KMS-11 (cell line): Measurements from ENCODE around the gene PAX1.

ENCODE experiments used
- H2AFZ ChIP-seq: fragments of 200-600 bp; sonication (generic); 2 replicates; pipeline ENCODE4 v1.6.1; 2016; ENCODE audit warnings: antibody characterized with exemption, mixed run types, low read depth
- H3K27ac ChIP-seq: fragments of 200-600 bp; sonication (generic); 2 replicates; pipeline ENCODE4 v1.6.1; 2016; ENCODE audit warnings: mild to moderate bottlenecking, mixed run types
- H3K27me3 ChIP-seq: fragments of 200-600 bp; sonication (generic); 2 replicates; pipeline ENCODE4 v1.6.1; 2017; ENCODE audit warnings: mild to moderate bottlenecking, low read depth, mixed run types, moderate library complexity; ENCODE audit not compliant: insufficient read depth
- H3K36me3 ChIP-seq: fragments of 200-600 bp; sonication (generic); 2 replicates; pipeline ENCODE4 v1.6.1; 2017; ENCODE audit warnings: mild to moderate bottlenecking, mixed run types; ENCODE audit not compliant: insufficient read depth
- H3K4me1 ChIP-seq: fragments of 200-600 bp; sonication (generic); 2 replicates; pipeline ENCODE4 v1.6.1; 2016; ENCODE audit warnings: mild to moderate bottlenecking, low read depth, mixed run types; ENCODE audit not compliant: poor library complexity, severe bottlenecking
- H3K4me2 ChIP-seq: fragments of 200-600 bp; sonication (generic); 2 replicates; pipeline ENCODE4 v1.7.0; 2016; ENCODE audit warnings: mild to moderate bottlenecking, mixed run types
- H3K4me3 ChIP-seq: fragments of 200-600 bp; sonication (generic); IDR thresholded peaks from 2 replicates; pipeline ENCODE4 v1.6.1; 2017; ENCODE audit warnings: low read depth, low read length, mixed read lengths; ENCODE audit not compliant: insufficient read depth
- H3K79me2 ChIP-seq: fragments of 200-600 bp; sonication (generic); 2 replicates; pipeline ENCODE4 v1.6.1; 2016; ENCODE audit warnings: low read depth, mixed run types; ENCODE audit not compliant: insufficient read depth
- H3K9ac ChIP-seq: fragments of 200-600 bp; sonication (generic); 2 replicates; pipeline ENCODE4 v1.6.1; 2016; ENCODE audit warnings: mild to moderate bottlenecking, mixed run types
- H4K20me1 ChIP-seq: fragments of 200-600 bp; sonication (generic); 2 replicates; pipeline ENCODE4 v1.6.1; 2016; ENCODE audit warnings: mild to moderate bottlenecking, mixed run types; ENCODE audit not compliant: insufficient read depth
- CTCF ChIP-seq: fragments of 200-600 bp; sonication (generic); conservative IDR thresholded peaks from 2 replicates; pipeline ENCODE4 v1.6.1; 2017; ENCODE audit warnings: low read depth, mild to moderate bottlenecking, antibody characterized with exemption, low read length, moderate library complexity, mixed read lengths

The PAX1 gene

GRCh38 chr20:21699216-21699508, 6.3 kb upstream of the PAX1 start:
- Histone ChIP-seq H3K4me3 (no peak overlapping the region), H3K4me1 (no peaks in the 10 kb centered on the region), H3K4me2 (no peak overlapping the region), H2AFZ (no peak overlapping the region), H3K27ac (no peak overlapping the region), H3K27me3 (no peaks in the 10 kb centered on the region), H3K36me3 (no peaks in the 10 kb centered on the region), H3K9ac (no peak overlapping the region), H4K20me1 (no peaks in the 10 kb centered on the region), H3K79me2 (no peaks in the 10 kb centered on the region)
- TF ChIP-seq CTCF = no peak

- H3K79me2 ChIP-seq = no peaks in the 10 kb centered on the region
- TF ChIP-seq CTCF = no peak
- H3K36me3 ChIP-seq = no peaks in the 10 kb centered on the region
- H3K4me2 ChIP-seq = no peak overlapping the region
- H3K4me3 ChIP-seq = no peak overlapping the region
- no peaks in the 10 kb centered on the region for H4K20me1 ChIP-seq
- no peaks in the 10 kb centered on the region for H3K4me1 ChIP-seq
- H3K27ac ChIP-seq = no peak overlapping the region
- no peak overlapping the region for H2AFZ ChIP-seq
- H3K27me3 ChIP-seq = no peaks in the 10 kb centered on the region
- H3K9ac ChIP-seq = no peak overlapping the region
Observed at GRCh38 chr20:21701171-21701876, 4.1 kb upstream of the PAX1 start.

DNA sequence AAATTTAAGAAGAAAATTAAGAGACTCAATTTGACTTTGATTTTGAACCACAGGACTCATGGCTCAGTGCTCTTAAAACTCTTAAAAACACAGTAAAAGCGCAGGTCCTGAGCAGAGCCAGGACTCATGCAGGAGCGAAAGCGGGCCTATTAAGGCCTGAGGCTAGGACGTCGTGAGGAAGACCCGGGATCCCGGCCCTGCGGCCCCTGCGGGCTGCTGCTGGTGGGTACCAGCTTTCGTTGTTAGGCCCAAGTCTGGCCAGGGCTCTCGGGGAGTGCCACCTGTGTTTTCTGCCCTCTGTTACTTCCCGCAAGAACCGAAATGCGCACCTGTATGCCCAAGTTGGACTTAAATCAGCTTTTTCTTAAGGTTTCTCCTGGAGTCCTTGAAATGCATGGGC, 3.4 kb upstream of the PAX1 start:
- H3K4me3 ChIP-seq = no peak overlapping the region
- no peak overlapping the region for H2AFZ ChIP-seq
- no peaks in the 10 kb centered on the region for H3K4me1 ChIP-seq
- no peaks in the 10 kb centered on the region for H4K20me1 ChIP-seq
- H3K79me2 ChIP-seq = no peaks in the 10 kb centered on the region
- no peak for TF ChIP-seq CTCF
- H3K36me3 ChIP-seq = no peaks in the 10 kb centered on the region
- no peak overlapping the region for H3K27ac ChIP-seq
- H3K9ac ChIP-seq = no peak overlapping the region
- H3K27me3 ChIP-seq = no peaks in the 10 kb centered on the region
- no peak overlapping the region for H3K4me2 ChIP-seq

DNA sequence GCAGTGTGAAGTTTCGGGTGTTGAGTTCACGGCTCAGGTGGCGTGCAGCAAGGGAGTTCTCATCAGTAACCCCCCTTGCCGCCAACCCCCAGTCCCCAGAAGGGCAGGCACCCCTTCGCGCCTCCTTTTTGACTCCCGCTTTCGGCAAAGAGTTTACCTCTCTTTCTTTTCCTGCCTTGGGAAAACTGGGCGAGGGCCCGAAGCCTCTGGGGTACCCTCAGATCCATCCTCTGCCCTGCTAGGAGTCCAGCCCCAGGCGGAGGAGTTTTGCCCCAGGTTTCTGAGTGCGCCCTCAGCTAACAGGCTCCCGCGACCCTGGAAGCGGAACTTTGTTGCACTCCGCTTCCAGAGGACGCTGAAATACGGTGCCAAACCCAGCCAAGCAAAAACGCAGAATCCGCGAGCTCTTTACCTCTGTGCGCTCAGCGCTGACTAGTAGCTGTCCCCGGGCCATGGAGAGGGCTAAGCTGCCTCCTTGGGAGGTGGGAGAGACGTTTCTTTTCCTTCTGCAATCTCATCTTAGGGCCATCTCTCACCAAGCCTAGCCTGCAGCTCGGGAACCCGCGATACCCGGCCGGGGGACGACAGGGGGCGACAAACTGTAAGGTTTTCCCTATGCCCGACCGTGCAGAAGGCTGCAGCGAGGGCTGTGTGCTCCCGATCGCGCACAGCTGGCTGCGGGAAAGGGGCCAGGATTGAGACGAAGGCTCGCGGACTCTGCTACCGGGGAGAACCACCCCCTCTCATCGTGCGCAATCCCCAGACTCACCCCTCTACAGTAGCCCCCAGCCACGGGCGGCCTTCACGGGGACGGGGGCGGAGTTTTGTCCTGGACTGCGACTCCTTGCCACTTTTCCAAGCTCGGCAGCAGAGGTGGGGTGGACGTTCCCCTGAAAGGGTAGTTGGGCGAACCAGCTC, 2.7 kb upstream of the PAX1 start:
- H3K79me2 ChIP-seq = no peaks in the 10 kb centered on the region
- no peaks in the 10 kb centered on the region for H3K36me3 ChIP-seq
- no peak overlapping the region for H3K9ac ChIP-seq
- no peak; the same call in 1 of the 2 replicates for TF ChIP-seq CTCF
- no peaks in the 10 kb centered on the region for H3K4me1 ChIP-seq
- no peak overlapping the region for H3K4me3 ChIP-seq
- no peaks in the 10 kb centered on the region for H4K20me1 ChIP-seq
- no peaks in the 10 kb centered on the region for H3K27me3 ChIP-seq
- H3K27ac ChIP-seq = no peak overlapping the region
- H3K4me2 ChIP-seq = no peak overlapping the region
- peak overlapping the region; percentile 41; the same call in 1 of the 2 replicates for H2AFZ ChIP-seq
